Mucosa of stomach (tissue), 1 donor: ENCODE data around the gene MGAT3.

Experiments
- H3K27me3 ChIP-seq: one replicate; pipeline ENCODE4 v1.7.0; 2013; ENCODE audit warnings: mild to moderate bottlenecking, low read length; ENCODE audit not compliant: control insufficient read depth, insufficient read depth
- H3K36me3 ChIP-seq: one replicate; pipeline ENCODE4 v1.7.0; 2013; ENCODE audit warnings: low read length; ENCODE audit not compliant: control insufficient read depth, insufficient read depth
- H3K4me1 ChIP-seq: one replicate; pipeline ENCODE4 v1.7.0; 2013; ENCODE audit warnings: mild to moderate bottlenecking, low read length; ENCODE audit not compliant: control insufficient read depth, insufficient read depth
- H3K4me3 ChIP-seq: one replicate; pipeline ENCODE4 v1.7.0; 2013; ENCODE audit warnings: low read length
- H3K9ac ChIP-seq: one replicate; pipeline ENCODE4 v1.7.0; 2013; ENCODE audit warnings: mild to moderate bottlenecking, low read length, moderate library complexity
- H3K9me3 ChIP-seq: one replicate; pipeline ENCODE4 v1.7.0; 2013; ENCODE audit warnings: mild to moderate bottlenecking, low read length, moderate library complexity; ENCODE audit not compliant: control insufficient read depth
- donor health status: Pancreatic carcinoma.

MGAT3 gene

DNA sequence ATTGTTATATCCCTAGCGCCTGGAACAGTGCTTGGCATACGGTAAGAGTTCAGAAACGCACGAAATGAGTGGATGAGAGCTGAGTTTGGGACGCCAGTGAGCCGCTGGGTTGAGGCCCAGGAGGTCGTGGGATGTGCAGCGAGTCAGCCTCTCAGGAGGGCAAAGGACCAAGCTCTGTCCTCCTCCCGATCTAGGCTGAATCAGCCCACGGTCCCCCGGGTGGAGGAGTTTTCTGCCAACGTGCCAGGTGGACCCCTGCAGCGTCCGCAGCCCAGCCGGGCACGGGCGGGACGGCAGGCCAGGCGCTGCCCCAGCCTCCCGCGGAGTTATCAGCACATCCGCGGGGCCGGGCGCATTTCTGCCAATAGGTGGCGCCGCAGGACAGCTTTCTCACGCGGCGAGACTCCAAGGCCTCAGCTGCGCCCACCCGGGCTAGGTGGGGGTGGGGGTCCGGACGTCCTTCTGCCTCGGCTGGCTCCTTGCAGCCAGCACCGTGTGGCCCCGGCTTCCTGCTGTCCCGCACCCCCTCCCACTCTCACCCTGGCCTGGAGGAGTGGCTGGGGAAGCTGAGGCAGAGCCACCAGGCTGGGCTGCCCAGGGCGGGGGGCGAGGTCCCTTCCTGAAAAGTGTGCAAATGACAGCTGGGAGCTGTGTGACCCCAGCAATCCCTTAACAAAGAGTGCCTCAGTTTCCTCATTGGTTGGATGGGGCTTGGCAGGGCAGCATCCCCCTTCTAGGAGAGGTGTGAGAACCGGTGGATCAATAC, 78.0 kb downstream of the MGAT3 start:
- H3K4me3 ChIP-seq, result no peak overlapping the region
- H3K9ac ChIP-seq, result no peak overlapping the region
- H3K36me3 ChIP-seq, result peaks cover 7% of the 10 kb centered on the region
- H3K4me1 ChIP-seq, result peaks cover 32% of the 10 kb centered on the region
- H3K27me3 ChIP-seq, result no peaks in the 10 kb centered on the region
- no peaks in the 10 kb centered on the region for H3K9me3 ChIP-seq

DNA sequence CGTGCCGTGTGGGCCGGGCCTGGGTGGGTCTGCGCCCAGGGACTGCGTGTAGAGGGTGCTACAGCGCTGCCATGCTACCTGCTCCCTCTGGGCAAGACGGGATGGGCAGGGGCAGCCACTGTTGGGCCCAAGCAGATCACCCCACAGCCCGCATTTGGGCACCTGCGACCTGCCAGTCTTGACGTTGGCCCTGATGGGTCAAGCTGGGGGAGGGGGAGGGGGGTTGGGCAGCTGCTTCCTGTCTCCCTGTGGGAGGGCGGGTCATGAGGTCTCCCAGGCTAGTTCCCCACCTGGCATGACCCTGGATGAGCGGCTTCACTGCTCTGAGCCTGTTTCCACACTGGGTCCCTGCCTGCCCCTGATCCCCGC, 78.5 kb downstream of the MGAT3 start:
- Histone ChIP-seq H3K4me1 (peaks cover 27% of the 10 kb centered on the region), H3K9me3 (no peaks in the 10 kb centered on the region), H3K36me3 (peaks cover 2% of the 10 kb centered on the region), H3K27me3 (no peaks in the 10 kb centered on the region), H3K4me3 (no peak overlapping the region), H3K9ac (no peak overlapping the region)

DNA sequence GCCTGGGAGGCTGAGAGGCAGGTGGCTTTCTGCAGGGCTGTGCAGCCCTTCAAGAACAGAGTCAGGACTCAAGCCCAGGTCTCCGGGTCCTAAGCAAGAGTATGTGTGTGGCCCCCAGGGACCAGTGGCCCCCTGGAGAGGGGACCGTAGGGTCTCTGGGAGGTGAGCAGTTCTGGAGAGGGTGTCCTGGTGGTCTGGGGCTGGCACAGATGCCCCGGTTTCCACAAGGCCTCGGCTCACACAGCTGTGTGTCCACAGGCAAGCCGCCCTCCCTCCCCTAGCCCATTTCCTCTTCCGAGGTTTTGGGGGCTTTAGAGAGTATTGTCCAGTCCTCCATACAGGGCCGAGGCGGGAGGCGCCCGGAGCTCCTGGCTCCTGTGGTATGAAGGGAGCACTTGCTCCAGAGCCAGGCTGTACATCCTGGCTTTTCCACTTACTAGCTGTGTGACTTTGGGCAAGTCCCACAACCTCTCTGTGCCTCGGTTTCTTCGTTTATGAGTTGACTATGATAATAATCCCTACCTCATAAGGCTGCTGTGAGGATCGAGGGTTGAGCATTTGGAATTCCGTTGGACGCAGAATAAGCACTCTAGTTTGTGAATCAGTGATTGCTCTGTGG, 79.1 kb downstream of the MGAT3 start:
- Histone ChIP-seq H3K27me3 (no peaks in the 10 kb centered on the region), H3K36me3 (no peaks in the 10 kb centered on the region), H3K4me1 (peaks cover 21% of the 10 kb centered on the region), H3K9ac (no peak overlapping the region), H3K9me3 (no peaks in the 10 kb centered on the region), H3K4me3 (no peak overlapping the region)

DNA sequence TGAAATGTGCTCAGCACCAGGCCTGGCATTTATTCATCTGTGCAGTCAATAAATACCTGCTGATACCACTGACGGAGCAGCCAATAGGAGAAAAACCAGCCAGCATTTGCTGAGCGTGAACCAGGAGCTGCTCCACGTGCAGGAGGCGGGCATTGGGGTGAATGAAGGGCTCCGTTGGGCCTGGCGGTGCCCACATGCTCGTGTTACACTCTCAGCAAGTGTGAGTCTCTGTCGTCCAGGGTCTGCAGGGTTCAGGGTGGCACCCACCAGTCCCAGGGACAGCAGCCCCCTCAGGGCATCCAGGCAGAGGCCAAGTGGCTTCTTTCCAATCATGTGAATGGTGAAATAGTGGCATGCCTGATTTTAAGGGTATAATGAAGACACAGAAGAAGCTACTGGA, 79.9 kb downstream of the MGAT3 start:
- Histone ChIP-seq H3K36me3 (no peaks in the 10 kb centered on the region), H3K9me3 (no peaks in the 10 kb centered on the region), H3K27me3 (peaks cover under 1% of the 10 kb centered on the region), H3K4me1 (peaks cover 13% of the 10 kb centered on the region), H3K4me3 (no peak overlapping the region), H3K9ac (no peak overlapping the region)

DNA sequence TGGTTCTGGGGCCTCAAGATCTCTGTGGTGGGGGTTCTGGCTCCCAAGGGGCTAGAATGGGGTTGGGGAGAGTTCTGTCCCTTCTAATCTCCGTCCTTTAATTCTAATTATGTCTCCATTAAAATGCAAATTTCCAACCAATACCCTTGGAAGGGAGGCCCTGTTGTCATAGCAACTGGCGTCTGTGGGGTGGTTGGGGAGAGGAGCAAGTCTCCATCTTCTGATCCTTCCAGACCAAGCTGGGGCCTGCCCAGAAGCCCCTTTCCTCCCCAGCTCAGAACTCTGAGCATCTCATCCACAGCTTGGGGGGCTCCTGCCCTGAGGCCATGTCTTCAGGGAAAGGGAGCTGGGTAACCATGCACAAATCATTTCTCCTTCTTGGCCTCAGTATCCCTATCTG, 81.2 kb downstream of the MGAT3 start:
- H3K9ac ChIP-seq, result no peak overlapping the region
- peaks cover 11% of the 10 kb centered on the region for H3K4me1 ChIP-seq
- H3K4me3 ChIP-seq, result no peak overlapping the region
- no peaks in the 10 kb centered on the region for H3K36me3 ChIP-seq
- peaks cover 5% of the 10 kb centered on the region for H3K27me3 ChIP-seq
- H3K9me3 ChIP-seq, result no peaks in the 10 kb centered on the region
